Progenitor cell of endocrine pancreas (in vitro differentiated cells): ENCODE results near the gene C3orf20. TPM values are rescaled to one million over a fixed set of nuclear protein-coding genes. Genes with fewer than 3 reads are reported as not detected.

Source experiments
- DNase-seq: peaks from one replicate; pipeline ENCODE4 v3.0.0; 2021; ENCODE audit warnings: low spot score; ENCODE audit not compliant: unreplicated experiment
- H3K27ac Mint-ChIP-seq: 2 replicates; pipeline ENCODE4 v1.8.0; 2021; ENCODE audit warnings: mild to moderate bottlenecking, moderate library complexity, mixed read lengths
- H3K27me3 Mint-ChIP-seq: 2 replicates; pipeline ENCODE4 v1.8.0; 2021; ENCODE audit warnings: mixed read lengths
- H3K36me3 Mint-ChIP-seq: 2 replicates; pipeline ENCODE4 v1.8.0; 2022; ENCODE audit warnings: mixed read lengths; ENCODE audit not compliant: insufficient read depth
- H3K4me1 Mint-ChIP-seq: 2 replicates; pipeline ENCODE4 v1.8.0; 2021; ENCODE audit warnings: low read depth, mixed read lengths
- H3K4me3 Mint-ChIP-seq: 2 replicates; pipeline ENCODE4 v1.8.0; 2021; ENCODE audit warnings: low read depth, mild to moderate bottlenecking, moderate library complexity, mixed read lengths
- H3K9me3 Mint-ChIP-seq: 2 replicates; pipeline ENCODE4 v1.8.0; 2021; ENCODE audit warnings: low read depth, mixed read lengths
- CTCF ChIP-seq: fragments of 200-600 bp; sonication (generic); IDR thresholded peaks from one replicate; pipeline ENCODE4 v1.5.0; 2021; ENCODE audit warnings: antibody characterized with exemption, mild to moderate bottlenecking; ENCODE audit not compliant: unreplicated experiment
- total RNA-seq: library from RNA; stranded (reverse); gene quantifications from 2 replicates; pipeline ENCODE4 v1.2.1, GENCODE V29; 2021

C3orf20 gene
- total RNA-seq, 1 donor from 2014 or later: 0.19 TPM

GRCh38 chr3:14706096-14706495 is 31.2 kb downstream of the C3orf20 start:
- Mint-ChIP-seq H3K4me1 (no peaks in the 10 kb centered on the region), H3K27ac (no peak overlapping the region), H3K36me3 (no peaks in the 10 kb centered on the region), H3K4me3 (no peak overlapping the region), H3K9me3 (peaks cover 12% of the 10 kb centered on the region), H3K27me3 (peaks cover 6% of the 10 kb centered on the region)
- TF ChIP-seq CTCF: no peak
- DNase-seq: no peak

GRCh38 chr3:14716591-14716990 is 41.6 kb downstream of the C3orf20 start:
- no peak for DNase-seq
- Mint-ChIP-seq H3K27ac (no peak overlapping the region), H3K27me3 (peaks cover 27% of the 10 kb centered on the region), H3K4me3 (no peak overlapping the region), H3K4me1 (no peaks in the 10 kb centered on the region), H3K9me3 (peaks cover 4% of the 10 kb centered on the region), H3K36me3 (no peaks in the 10 kb centered on the region)
- TF ChIP-seq CTCF: no peak

GRCh38 chr3:14717307-14717706 is 42.4 kb downstream of the C3orf20 start:
- TF ChIP-seq CTCF: no peak
- H3K36me3 Mint-ChIP-seq: no peaks in the 10 kb centered on the region
- H3K27ac Mint-ChIP-seq: no peak overlapping the region
- peaks cover 4% of the 10 kb centered on the region for H3K9me3 Mint-ChIP-seq
- peaks cover 27% of the 10 kb centered on the region for H3K27me3 Mint-ChIP-seq
- no peak overlapping the region for H3K4me3 Mint-ChIP-seq
- DNase-seq: no peak
- H3K4me1 Mint-ChIP-seq: no peaks in the 10 kb centered on the region

- no peak overlapping the region for H3K4me3 Mint-ChIP-seq
- H3K9me3 Mint-ChIP-seq: no peaks in the 10 kb centered on the region
- no peaks in the 10 kb centered on the region for H3K4me1 Mint-ChIP-seq
- peaks cover 22% of the 10 kb centered on the region for H3K27me3 Mint-ChIP-seq
- DNase-seq: no peak
- no peak for TF ChIP-seq CTCF
- H3K27ac Mint-ChIP-seq: no peak overlapping the region
- H3K36me3 Mint-ChIP-seq: no peaks in the 10 kb centered on the region
These were observed 43.6 kb downstream of the C3orf20 start for GRCh38 chr3:14718539-14718938.

- Mint-ChIP-seq H3K27ac (no peak overlapping the region), H3K9me3 (no peaks in the 10 kb centered on the region), H3K27me3 (peaks cover 21% of the 10 kb centered on the region), H3K4me1 (no peaks in the 10 kb centered on the region), H3K4me3 (no peak overlapping the region), H3K36me3 (no peaks in the 10 kb centered on the region)
- TF ChIP-seq CTCF: no peak
- DNase-seq: no peak
These were observed 44.1 kb downstream of the C3orf20 start for GRCh38 chr3:14719006-14719405.
